Activated CD4-positive, alpha-beta T cell treated with anti-CD3 and anti-CD28 coated beads, Interleukin-2, amount 50 U/mL, for 4 hours (primary cell): ENCODE results near the gene SPSB1.

Experiments
- DNase-seq, 2 experiments: peaks; one replicate each; pipeline ENCODE4 v3.0.0-alpha.2; 2020

SPSB1 gene

DNA sequence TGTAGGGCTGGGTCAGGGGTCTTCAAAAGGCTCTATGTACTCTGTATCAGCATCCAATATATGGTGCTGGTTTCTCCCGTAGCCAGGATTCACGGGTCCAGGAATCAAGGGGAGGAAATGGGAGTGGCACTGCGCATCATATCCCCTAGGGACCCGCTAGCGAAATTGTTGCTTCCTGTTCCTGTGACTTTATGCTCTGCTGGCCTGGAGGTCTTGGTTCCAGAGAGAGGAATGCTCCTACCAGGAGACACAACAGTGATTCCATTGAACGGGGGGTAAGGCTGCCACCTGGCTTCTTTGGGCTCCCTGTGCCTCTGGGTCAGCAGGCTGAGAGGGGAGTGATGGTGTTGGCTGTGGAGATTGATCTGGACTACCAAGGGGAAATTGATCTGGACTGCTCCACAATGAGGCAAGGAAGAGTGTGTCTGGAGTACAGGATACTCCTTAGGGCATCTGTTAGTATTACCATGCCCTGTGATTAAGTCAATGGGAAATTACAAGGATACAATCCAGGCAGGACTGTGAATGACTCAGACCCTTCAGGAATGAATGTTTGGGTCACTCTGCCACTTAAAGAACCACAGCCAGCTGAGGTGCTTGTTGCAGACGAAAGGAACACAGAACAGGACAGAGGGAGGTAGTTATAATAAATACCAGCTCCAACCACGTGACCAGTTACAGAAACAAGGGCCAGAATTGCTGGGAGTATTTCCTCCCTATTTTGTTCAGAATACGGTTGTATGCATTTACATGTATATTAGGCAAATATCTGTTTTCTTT, 10.2 kb downstream of the SPSB1 start:
- DNase-seq, result no peak

DNA sequence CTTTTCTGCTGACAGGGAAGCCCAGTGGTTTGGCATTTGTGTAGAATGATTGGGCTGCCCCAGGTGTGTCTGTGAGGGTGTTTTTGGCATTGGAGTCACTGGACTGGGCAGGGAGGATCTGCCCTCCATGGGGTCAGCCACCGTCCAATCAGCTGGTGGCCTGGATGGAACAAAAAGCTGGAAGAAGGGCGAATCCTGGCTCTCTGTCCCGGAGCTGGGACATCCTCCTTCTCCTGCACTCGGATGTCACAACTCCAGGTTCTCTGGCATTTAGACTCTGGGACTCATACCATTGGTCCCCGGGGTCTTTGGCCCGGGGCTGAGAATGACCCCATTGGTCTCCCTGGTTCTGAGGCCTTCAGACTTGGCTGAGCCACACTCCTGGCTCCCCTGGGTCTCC, 11.2 kb downstream of the SPSB1 start:
- DNase-seq, result no peak

DNA sequence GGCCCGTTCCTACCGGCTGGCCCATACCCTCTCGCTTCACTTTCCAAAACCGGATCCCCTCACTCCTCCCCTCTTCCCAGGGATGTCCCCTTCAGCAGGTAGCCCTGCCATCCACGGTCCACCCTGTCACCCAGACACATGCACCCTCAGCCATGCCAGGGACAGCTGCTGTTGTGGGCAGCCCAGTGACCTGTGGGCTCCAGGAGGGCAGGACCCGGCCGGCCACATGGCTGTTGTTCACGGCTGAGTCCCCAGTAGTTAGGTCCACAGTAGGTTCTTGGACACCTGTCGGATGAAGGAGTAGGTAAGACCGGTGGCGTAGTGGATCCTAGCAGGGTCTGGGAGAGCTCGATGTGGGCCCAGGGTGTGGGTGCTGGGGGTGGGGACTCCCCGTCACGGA, 12.5 kb downstream of the SPSB1 start:
- DNase-seq, result no peak

- no peak for DNase-seq
Measured at GRCh38 chr1:9306006-9306405, 13.3 kb downstream of the SPSB1 start.

DNA sequence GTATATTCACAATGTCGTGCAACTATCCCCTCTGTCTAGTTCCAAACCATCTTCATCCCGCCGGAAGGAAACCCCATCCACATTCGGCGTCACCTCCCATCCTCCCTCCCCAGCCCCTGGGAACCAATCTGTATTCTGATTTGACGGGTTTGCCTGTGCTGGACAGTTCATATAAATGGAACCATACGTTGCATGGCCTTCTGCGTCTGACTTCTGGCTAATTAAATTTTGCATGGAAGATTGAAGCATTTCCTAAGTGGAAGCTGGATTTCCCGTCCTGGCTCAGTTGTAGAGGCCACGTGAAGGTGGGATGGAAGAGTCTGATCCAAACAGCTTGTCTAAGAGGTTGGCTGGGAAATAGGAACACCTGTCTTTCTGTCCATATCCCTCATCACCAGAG, 14.6 kb downstream of the SPSB1 start:
- DNase-seq, result no peak

GRCh38 chr1:9308236-9308785, 15.6 kb downstream of the SPSB1 start:
- no peak for DNase-seq

- no peak for DNase-seq
Measured at GRCh38 chr1:9309080-9309479, 16.4 kb downstream of the SPSB1 start.

DNA sequence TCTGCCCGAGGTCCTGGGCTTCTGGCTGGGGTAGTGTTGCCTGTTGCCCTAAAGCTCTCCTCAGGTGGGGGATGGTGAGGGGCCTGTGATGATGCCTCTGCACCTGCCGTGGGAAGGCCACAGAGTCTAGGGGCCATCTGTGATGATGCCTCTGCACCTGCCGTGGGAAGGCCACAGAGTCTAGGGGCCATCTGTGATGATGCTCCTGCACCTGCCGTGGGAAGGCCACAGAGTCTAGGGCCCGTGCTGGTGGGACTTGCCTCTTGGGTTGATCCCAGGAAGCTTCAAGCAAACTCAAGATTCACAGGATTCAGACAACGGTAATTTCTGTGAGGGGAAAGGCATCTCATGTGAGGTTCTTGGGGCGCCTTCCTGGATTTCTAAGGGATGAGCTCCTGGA, 17.3 kb downstream of the SPSB1 start:
- no peak for DNase-seq

- no peak for DNase-seq
Measured at GRCh38 chr1:9311029-9311428, 18.3 kb downstream of the SPSB1 start.

DNA sequence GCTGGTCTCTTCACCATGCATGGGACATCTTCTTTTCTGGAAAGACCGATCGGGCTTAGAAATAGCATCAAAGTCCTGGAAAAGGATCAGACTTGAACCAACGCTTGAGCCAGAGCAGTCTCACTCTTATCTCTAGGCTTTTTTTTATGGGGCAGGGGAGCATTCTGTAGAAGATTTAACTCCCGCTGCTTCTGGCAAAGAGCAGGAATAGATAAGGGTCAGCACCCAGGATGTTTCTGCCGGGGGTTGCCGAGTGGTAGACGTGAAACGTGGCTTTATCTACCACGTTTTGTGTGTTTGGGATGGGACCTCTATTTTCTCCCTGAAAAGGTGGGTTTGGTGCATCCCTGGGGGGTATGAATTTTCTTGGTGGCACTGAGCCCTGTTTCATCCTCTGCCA, 18.8 kb downstream of the SPSB1 start:
- no peak for DNase-seq

GRCh38 chr1:9312168-9312720, 19.6 kb downstream of the SPSB1 start:
- no peak for DNase-seq

DNA sequence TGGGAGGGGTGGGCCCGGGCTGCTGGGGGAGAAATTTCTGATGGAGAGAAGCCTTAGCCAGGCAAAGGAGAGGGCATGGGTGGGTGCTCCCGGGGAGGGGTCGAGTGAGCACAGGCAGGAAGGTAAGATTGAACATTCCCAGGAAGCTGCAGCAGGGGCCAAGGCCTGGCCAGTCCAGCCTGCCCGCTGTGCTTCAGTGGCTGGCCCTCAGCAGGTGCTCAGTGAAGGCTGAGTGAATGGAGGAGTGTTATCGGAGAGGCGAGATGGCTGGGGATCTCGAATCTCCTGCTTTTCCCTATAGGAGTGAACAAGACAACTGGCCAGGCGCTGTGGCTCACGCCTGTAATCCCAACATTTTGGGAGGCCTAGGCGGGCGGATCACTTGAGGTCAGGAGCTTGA, 20.9 kb downstream of the SPSB1 start:
- DNase-seq, result no peak

- DNase-seq, result no peak
Measured at GRCh38 chr1:9314111-9314510, 21.4 kb downstream of the SPSB1 start.

GRCh38 chr1:9314711-9315379, 22.2 kb downstream of the SPSB1 start:
- DNase-seq, result no peak

DNA sequence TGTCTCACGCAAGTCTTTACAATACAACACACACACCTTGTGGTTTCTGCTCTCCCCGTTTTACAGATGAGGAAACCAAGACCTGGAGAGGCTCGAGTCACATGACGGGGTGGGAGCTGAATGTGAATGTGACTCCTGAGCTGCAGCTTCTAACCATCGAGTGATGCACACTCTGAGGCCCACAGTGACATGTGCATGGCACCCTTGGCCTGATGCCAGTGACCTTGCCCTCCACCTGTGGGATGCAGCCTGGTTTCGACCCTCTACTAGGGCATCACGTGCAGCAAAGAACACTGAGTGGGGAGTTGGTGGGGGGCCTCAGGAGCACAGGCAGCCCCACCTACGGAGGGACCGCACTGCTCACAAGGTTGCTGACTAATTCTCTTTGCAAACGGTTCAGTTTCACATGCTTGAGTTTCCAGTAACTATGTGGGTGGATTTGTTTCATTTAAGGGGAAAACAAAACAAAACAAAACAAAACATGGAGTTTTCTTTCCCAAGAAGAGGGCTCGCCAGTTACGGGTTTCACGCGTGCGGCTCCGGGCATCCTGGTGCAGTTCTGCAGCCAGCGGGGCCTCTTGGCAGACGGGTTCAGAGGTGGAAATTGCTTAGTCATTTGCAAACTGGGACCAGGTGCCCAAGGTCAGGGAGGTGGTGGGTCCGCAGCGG, 22.9 kb downstream of the SPSB1 start:
- DNase-seq, result peak in 1 of 2 experiments; percentile 10

GRCh38 chr1:9316080-9316444, 23.4 kb downstream of the SPSB1 start:
- DNase-seq, result no peak

DNA sequence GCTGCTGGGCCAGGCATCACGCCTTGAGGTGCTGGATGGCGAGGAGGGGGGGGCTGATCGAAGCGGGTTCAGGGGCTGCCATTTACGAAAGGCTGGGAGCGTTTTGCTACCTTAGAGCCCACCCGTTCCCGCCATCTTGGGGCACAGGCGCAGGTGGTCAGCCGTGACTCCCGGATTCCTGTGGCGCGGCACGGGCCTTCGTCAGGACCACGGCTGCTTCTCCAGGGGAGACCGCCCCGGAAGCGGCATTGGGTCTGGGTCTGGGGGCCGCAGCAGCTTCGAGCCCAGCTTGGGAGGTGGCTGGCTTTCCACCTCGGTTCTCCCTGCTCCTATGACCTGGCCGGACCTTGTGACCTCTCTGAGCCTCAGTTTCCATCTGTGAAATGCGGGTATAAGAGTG, 23.8 kb downstream of the SPSB1 start:
- DNase-seq, result no peak

DNA sequence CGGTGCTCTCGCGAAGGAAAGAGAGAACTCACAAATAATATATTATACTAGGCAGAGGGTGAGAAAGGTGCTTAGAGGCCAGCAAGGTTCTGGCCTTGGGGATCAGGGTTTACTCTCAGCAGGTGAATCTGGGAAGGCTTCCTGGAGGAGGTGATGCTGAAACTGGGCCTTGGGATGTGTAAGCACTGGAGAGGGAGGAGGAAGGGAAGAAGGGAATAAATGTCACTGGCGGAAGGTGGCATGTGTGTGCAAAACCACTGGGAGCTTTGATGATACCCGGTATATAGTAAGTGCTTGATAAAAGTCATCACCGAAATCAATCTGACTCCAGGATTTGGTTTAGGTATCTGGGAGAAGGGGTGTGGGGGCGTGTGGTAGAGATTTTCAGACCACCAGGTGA, 24.4 kb downstream of the SPSB1 start:
- DNase-seq, result no peak

DNA sequence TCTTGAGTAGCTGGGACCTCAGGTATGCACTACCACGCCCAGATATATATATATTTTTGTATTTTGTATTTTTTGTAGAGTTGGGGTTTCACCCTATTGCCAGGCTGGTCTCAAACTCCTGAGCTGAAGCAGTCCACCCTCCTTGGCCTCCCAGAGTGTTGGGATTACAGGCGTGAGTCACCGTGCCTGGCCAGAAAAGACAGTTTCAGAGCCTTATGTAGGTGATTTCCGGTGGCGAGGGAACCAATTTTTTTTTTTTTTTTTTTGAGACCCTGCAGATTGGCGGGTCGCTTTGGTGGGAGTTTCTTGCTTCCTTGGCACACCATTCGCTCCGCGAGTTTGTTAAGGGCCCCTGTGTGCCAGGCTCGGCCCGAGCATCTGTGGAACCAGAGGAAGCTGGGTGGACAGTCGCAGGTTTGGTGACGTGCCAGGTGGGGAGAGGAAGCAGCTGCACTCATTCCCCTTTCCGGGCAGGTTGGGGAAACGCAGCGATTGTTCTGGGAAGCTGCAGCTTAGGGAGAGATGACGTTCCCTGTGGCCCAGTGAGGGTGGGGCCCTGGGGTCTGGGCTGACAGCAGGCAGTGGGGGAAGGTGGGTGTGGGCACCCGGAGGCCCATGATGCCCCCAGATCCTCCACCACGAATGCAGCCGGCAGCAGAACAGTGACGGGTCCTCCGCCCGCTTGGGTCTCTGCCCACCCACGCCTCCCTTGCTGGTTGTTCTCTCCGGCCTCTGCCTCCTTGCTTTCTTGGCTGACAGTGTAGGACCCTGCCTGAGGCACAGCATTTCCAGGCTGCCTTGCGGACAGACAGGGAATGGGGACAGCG, 25.1 kb downstream of the SPSB1 start:
- DNase-seq, result no peak

GRCh38 chr1:9319208-9319788, 26.6 kb downstream of the SPSB1 start:
- no peak for DNase-seq

GRCh38 chr1:9319789-9320519, 27.3 kb downstream of the SPSB1 start:
- DNase-seq, result no peak
